Stimulated activated CD8-positive, alpha-beta memory T cell treated with anti-CD3 and anti-CD28 coated beads, Interleukin-2, amount 100 ng/mL, for 48 hours (primary cell): ENCODE results near the gene GIMD1.

ENCODE experiments used
- DNase-seq, 2 donors: peaks; one replicate each; pipeline ENCODE4 v3.0.0-alpha.2; 2020; ENCODE audit warnings: low read depth in 2 of 2

GIMD1 gene

GRCh38 chr4:106315476-106315967 lies 53.1 kb downstream of the GIMD1 start:
- peak; percentile 4 to 13 for DNase-seq

GRCh38 chr4:106314960-106315359 lies 53.6 kb downstream of the GIMD1 start:
- no peak for DNase-seq

- DNase-seq: no peak
Observed at GRCh38 chr4:106312997-106313522, 55.5 kb downstream of the GIMD1 start.

GRCh38 chr4:106312377-106312776 lies 56.2 kb downstream of the GIMD1 start:
- no peak for DNase-seq
